Lung microvascular endothelial cell (primary cell): ENCODE results near the gene MAN2B2. TPM values are rescaled to one million over a fixed set of nuclear protein-coding genes. Genes with fewer than 3 reads are reported as not detected.
A peak's percentile ranks its signal among the peaks of the same experiment; 100 is the strongest.
"Not testable (repeated sequence)": the region's sequence is repeated elsewhere in the genome, so short reads cannot be mapped to it uniquely, and the experiment has no call there.

ENCODE experiments used
- DNase-seq, 2 donors: peaks; one replicate each; pipeline versions ENCODE4 v3.0.0 to v3.0.0-alpha.2; 2010; ENCODE audit warnings: low read depth in 2 of 2
- total RNA-seq: library from RNA; depleted of rRNA; stranded (reverse); fragments of >200 nt; gene quantifications from 2 replicates; pipeline ENCODE4 v1.2.1, GENCODE V29; 2014

MAN2B2 gene
- total RNA-seq, 1 donor from 2014 or later = 8.9 TPM

- DNase-seq = peak in 1 of 2 donors; percentile 35
These were observed 93.4 kb downstream of the MAN2B2 start for GRCh38 chr4:6668391-6668790.

- no peak for DNase-seq
These were observed 96.7 kb downstream of the MAN2B2 start for GRCh38 chr4:6671648-6672047.

GRCh38 chr4:6672131-6672530 lies 97.1 kb downstream of the MAN2B2 start:
- no peak for DNase-seq

- not testable (repeated sequence) for DNase-seq
These were observed 97.7 kb downstream of the MAN2B2 start for GRCh38 chr4:6672541-6673190.

Other genes with a start within 250 kb of the MAN2B2 start
- gene PPP2R2C, start 102.6 kb upstream of the MAN2B2 start, total RNA-seq = 0.22 and 0.60 TPM in 2 replicates
- 88.7 and 98.2 TPM in 2 replicates for gene MRFAP1, start 65.5 kb downstream of the MAN2B2 start, total RNA-seq
- gene S100P, start 118.7 kb downstream of the MAN2B2 start, total RNA-seq = 0.22 and 0.40 TPM in 2 replicates
- gene MRFAP1L1, start 134.7 kb downstream of the MAN2B2 start, total RNA-seq = 34.4 and 40.1 TPM in 2 replicates
- 7.2 and 9.3 TPM in 2 replicates for gene BLOC1S4, start 141.0 kb downstream of the MAN2B2 start, total RNA-seq
- 10.5 and 10.9 TPM in 2 replicates for gene KIAA0232, start 207.5 kb downstream of the MAN2B2 start, total RNA-seq